Measurements from ENCODE around the gene DPEP3.

The DPEP3 gene

GRCh38 chr16:67930678-67931211, 49.6 kb downstream of the DPEP3 start:
- no peak for DNase-seq (ENCODE audit: low spot score)

- no peak for DNase-seq (ENCODE audit: low spot score)
Observed at GRCh38 chr16:67930191-67930590, 50.1 kb downstream of the DPEP3 start.

- peak; percentile 73 for DNase-seq (ENCODE audit: low spot score)
Observed at GRCh38 chr16:67928561-67929364, 51.5 kb downstream of the DPEP3 start.

GRCh38 chr16:67928147-67928546, 52.2 kb downstream of the DPEP3 start:
- DNase-seq (ENCODE audit: low spot score), result no peak

- DNase-seq (ENCODE audit: low spot score), result no peak
Observed at GRCh38 chr16:67927131-67927941, 53.0 kb downstream of the DPEP3 start.

- peak; percentile 67 for DNase-seq (ENCODE audit: low spot score)
Observed at GRCh38 chr16:67926181-67926750, 54.0 kb downstream of the DPEP3 start.
